ENCODE results near the gene KRR1. TPM values are rescaled to one million over a fixed set of nuclear protein-coding genes. Genes with fewer than 3 reads are reported as not detected.

KRR1 gene
- total and polyA plus RNA-seq, 2 of the 13 experiments (the other 11 are each of a cell fraction or from before 2014, with no cell fraction given): 19.3 to 103 TPM

GRCh38 chr12:75551477-75551876 is 40.1 kb upstream of the KRR1 start (continued):
- TF ChIP-seq HIC2 (CRISPR knock-in tag; IDR thresholded peaks at IDR 0.05; ENCODE audit: low read depth): no peak
- TF ChIP-seq ZNF121 (CRISPR knock-in tag; IDR thresholded peaks at IDR 0.05): no peak
- no peak for TF ChIP-seq STAT6 (CRISPR knock-in tag; IDR thresholded peaks at IDR 0.05; ENCODE audit: borderline replicate concordance)
- TF ChIP-seq FOXK1 (CRISPR knock-in tag; IDR thresholded peaks at IDR 0.05; ENCODE audit: borderline replicate concordance, low read depth): no peak

GRCh38 chr12:75550401-75551240 is 39.2 kb upstream of the KRR1 start:
- H3K9ac ChIP-seq (ENCODE audit: insufficient read depth, low read depth, low read length): no peak overlapping the region
- FAIRE-seq: no peak
- no peaks in the 10 kb centered on the region for H3K36me3 ChIP-seq (replicated peaks in 1 of 2; ENCODE audit: control insufficient read depth in 1 of 2, insufficient read depth in 2 of 2, low read length in 2 of 2)
- TF ChIP-seq RAD51 (IDR thresholded peaks at IDR 0.05; ENCODE audit: borderline replicate concordance) (peak; percentile 50; the same call in 1 of the 2 replicates), HMGXB4 (CRISPR knock-in tag; IDR thresholded peaks at IDR 0.05; ENCODE audit: borderline replicate concordance in 1 of 2, low read depth in 1 of 2) (no peak)
- BruUV-seq (replicated peaks): no TSS peak
- H3K9me3 ChIP-seq (ENCODE audit: low read length): no peaks in the 10 kb centered on the region
- no peak for ATAC-seq
- ChIA-PET POLR2A (no interaction called here), CTCF (ENCODE audit: low intra/inter-chr PET ratio, low total read pairs) (no interaction called here)
- WGBS (ENCODE audit: low lambda C conversion rate): 26% methylated on average over 8 of the region's 8 CpGs
- H4K20me1 ChIP-seq (ENCODE audit: insufficient read depth, low read length): no peaks in the 10 kb centered on the region
- no peak overlapping the region for H3K27ac ChIP-seq (ENCODE audit: extremely low read length, insufficient read depth, low read length)
- peaks cover 13% of the 10 kb centered on the region; the same call in 1 of the 2 replicates for H3K4me1 ChIP-seq (ENCODE audit: insufficient read depth, low read length)
- intact Hi-C loops (cut with micrococcal nuclease; ENCODE audit: unreplicated experiment): no loop called here
- no peak overlapping the region for H2AFZ ChIP-seq (ENCODE audit: low read length)
- H3K27me3 ChIP-seq (ENCODE audit: control insufficient read depth in 1 of 2, insufficient read depth in 2 of 2, low read length in 2 of 2): no peaks in the 10 kb centered on the region
- in situ Hi-C loops (cut with HindIII; ENCODE audit: extremely low pct_ligation_motif_present, low pct_unique_long_range_greater_than_20kb): no loop called here
- DNase-seq (ENCODE audit: low spot score): no peak
- H3K79me2 ChIP-seq (ENCODE audit: insufficient read depth, low read length): no peaks in the 10 kb centered on the region
- no peak overlapping the region for H3K4me2 ChIP-seq (ENCODE audit: low read depth, low read length)
- H3K4me3 ChIP-seq (replicated peaks in 1 of 3; ENCODE audit: insufficient read depth in 1 of 3, low read depth in 2 of 3, low read length in 3 of 3): no peak overlapping the region
